RWPE2 (cell line): Measurements from ENCODE around the gene PLPPR4.

Experiments
- ATAC-seq: fragments of 200-7000 bp; cut with Tn5 transposase; 3 replicates; pipeline ENCODE4 v1.9.1; 2021; ENCODE audit warnings: low read depth
- DNase-seq: peaks from one replicate; pipeline ENCODE4 v3.0.0-alpha.2; 2020; ENCODE audit warnings: low spot score
- H3K27ac ChIP-seq: fragments of 450-650 bp; 2 replicates; pipeline ENCODE4 v1.5.1; 2017; ENCODE audit warnings: mild to moderate bottlenecking; ENCODE audit not compliant: poor library complexity, severe bottlenecking
- H3K27me3 ChIP-seq: fragments of 250-450 bp; sonication (Bioruptor Pico); 2 replicates; pipeline ENCODE4 v1.5.1; 2021; ENCODE audit warnings: mild to moderate bottlenecking, moderate library complexity; ENCODE audit not compliant: insufficient read depth, poor library complexity, severe bottlenecking
- H3K36me3 ChIP-seq: fragments of 250-450 bp; sonication (Bioruptor Pico); 2 replicates; pipeline ENCODE4 v1.5.1; 2020; ENCODE audit warnings: low read depth, mild to moderate bottlenecking, moderate library complexity
- H3K4me1 ChIP-seq: fragments of 250-450 bp; sonication (Bioruptor Pico); 2 replicates; pipeline ENCODE4 v1.5.1; 2021; ENCODE audit warnings: mild to moderate bottlenecking, moderate library complexity; ENCODE audit not compliant: insufficient read depth, poor library complexity, severe bottlenecking
- H3K4me3 ChIP-seq: fragments of 250-450 bp; sonication (Bioruptor Pico); 2 replicates; pipeline ENCODE4 v1.5.1; 2021; ENCODE audit warnings: mild to moderate bottlenecking, moderate library complexity; ENCODE audit not compliant: severe bottlenecking
- H3K9me3 ChIP-seq: fragments of 250-450 bp; sonication (Bioruptor Pico); 2 replicates; pipeline ENCODE4 v1.5.1; 2021; ENCODE audit warnings: mild to moderate bottlenecking, moderate library complexity; ENCODE audit not compliant: severe bottlenecking
- CTCF ChIP-seq: fragments of 450-650 bp; IDR thresholded peaks from one replicate; pipeline ENCODE4 v1.5.1; 2017; ENCODE audit warnings: mild to moderate bottlenecking, moderate library complexity; ENCODE audit not compliant: poor library complexity, severe bottlenecking

Gene PLPPR4

GRCh38 chr1:99266726-99267125 lies 2.4 kb downstream of the PLPPR4 start:
- Histone ChIP-seq H3K4me3 (no peak overlapping the region), H3K4me1 (no peaks in the 10 kb centered on the region), H3K9me3 (no peaks in the 10 kb centered on the region), H3K36me3 (no peaks in the 10 kb centered on the region), H3K27ac (no peak overlapping the region), H3K27me3 (peaks cover 35% of the 10 kb centered on the region)
- DNase-seq: no peak
- no peak for ATAC-seq
- TF ChIP-seq CTCF: no peak

GRCh38 chr1:99268021-99268420 lies 3.7 kb downstream of the PLPPR4 start:
- Histone ChIP-seq H3K27me3 (peaks cover 35% of the 10 kb centered on the region), H3K9me3 (no peaks in the 10 kb centered on the region), H3K4me3 (no peak overlapping the region), H3K4me1 (no peaks in the 10 kb centered on the region), H3K36me3 (no peaks in the 10 kb centered on the region), H3K27ac (no peak overlapping the region)
- ATAC-seq (no peak), DNase-seq (no peak)
- no peak for TF ChIP-seq CTCF

GRCh38 chr1:99269321-99269720 lies 5.0 kb downstream of the PLPPR4 start:
- no peak for ATAC-seq
- Histone ChIP-seq H3K36me3 (no peaks in the 10 kb centered on the region), H3K27ac (no peak overlapping the region), H3K9me3 (no peaks in the 10 kb centered on the region), H3K4me1 (no peaks in the 10 kb centered on the region), H3K4me3 (no peak overlapping the region), H3K27me3 (peaks cover 22% of the 10 kb centered on the region)
- DNase-seq: no peak
- no peak for TF ChIP-seq CTCF

- DNase-seq (no peak), ATAC-seq (no peak)
- Histone ChIP-seq H3K4me3 (no peak overlapping the region), H3K36me3 (no peaks in the 10 kb centered on the region), H3K27me3 (peaks cover 9% of the 10 kb centered on the region), H3K4me1 (no peaks in the 10 kb centered on the region), H3K27ac (no peak overlapping the region), H3K9me3 (no peaks in the 10 kb centered on the region)
- no peak for TF ChIP-seq CTCF
Measured at GRCh38 chr1:99270646-99271045, 6.4 kb downstream of the PLPPR4 start.

GRCh38 chr1:99271249-99271648 lies 7.0 kb downstream of the PLPPR4 start:
- peaks cover 3% of the 10 kb centered on the region for H3K27me3 ChIP-seq
- DNase-seq: no peak
- H3K4me1 ChIP-seq: no peaks in the 10 kb centered on the region
- no peaks in the 10 kb centered on the region for H3K36me3 ChIP-seq
- H3K27ac ChIP-seq: no peak overlapping the region
- ATAC-seq: no peak
- no peaks in the 10 kb centered on the region for H3K9me3 ChIP-seq
- TF ChIP-seq CTCF: no peak
- H3K4me3 ChIP-seq: no peak overlapping the region
